SK-N-SH treated with all-trans-retinoic acid at 6 μM for 48 hours (cell line): ENCODE results near the gene OR6C65.

ENCODE experiments used
- ZNF8 ChIP-seq: fragments of 450-650 bp; formaldehyde crosslinking; IDR thresholded peaks from 2 replicates; pipeline ENCODE4 v1.5.0; 2020; ENCODE audit warnings: mild to moderate bottlenecking, moderate library complexity
- TF ChIP-seq, protein P1 (sequence below): fragments of 250-450 bp; sonication (Bioruptor Pico); IDR thresholded peaks from 2 replicates; pipeline ENCODE4 v1.5.1; 2020; ENCODE audit warnings: low read depth, mild to moderate bottlenecking, moderate library complexity

DNA sequence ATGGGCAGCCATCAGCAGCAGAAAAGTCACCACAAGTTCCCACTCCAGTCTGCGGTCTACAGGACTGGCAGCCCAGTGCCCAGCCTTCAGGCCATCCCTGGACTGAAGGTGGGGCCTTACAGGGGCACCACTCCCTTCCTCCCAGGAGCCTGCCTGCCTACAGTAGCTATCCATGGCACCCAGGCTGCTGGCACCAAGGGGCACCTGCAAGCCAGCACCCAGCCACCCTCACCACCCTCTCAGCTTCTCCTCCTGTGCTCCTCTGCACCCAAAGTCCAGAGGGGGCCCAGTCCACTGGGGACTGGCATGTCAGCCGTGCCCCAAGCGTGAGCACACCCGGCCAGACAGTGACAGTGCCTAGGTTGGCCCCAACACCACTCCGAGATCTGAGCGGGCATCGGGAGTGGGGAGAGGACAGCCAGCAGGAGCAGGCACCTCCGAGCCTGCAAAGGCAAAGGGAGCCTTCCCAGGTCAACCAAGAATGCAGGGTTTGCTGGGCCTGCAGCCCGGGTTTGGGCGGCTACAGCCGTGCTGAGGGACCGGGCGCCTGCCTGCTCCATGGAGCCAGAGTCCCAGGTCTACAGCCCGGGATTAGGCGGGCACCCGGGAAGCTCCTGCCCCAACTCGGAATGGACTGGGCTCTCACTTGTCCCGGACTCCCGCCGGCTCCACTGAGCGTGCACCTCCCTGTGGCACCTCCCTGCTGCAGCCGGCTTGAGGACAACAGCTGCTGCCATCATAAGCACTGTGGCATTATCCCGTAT is 8.1 kb upstream of the OR6C65 start:
- TF ChIP-seq, protein P1, sequence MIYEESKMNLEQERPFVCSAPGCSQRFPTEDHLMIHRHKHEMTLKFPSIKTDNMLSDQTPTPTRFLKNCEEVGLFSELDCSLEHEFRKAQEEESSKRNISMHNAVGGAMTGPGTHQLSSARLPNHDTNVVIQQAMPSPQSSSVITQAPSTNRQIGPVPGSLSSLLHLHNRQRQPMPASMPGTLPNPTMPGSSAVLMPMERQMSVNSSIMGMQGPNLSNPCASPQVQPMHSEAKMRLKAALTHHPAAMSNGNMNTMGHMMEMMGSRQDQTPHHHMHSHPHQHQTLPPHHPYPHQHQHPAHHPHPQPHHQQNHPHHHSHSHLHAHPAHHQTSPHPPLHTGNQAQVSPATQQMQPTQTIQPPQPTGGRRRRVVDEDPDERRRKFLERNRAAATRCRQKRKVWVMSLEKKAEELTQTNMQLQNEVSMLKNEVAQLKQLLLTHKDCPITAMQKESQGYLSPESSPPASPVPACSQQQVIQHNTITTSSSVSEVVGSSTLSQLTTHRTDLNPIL (CRISPR knock-in tag) = no peak
- TF ChIP-seq ZNF8 = no peak
